Activated gamma-delta T cell (primary cell): ENCODE data around the gene DARS1.

Experiments used
- DNase-seq: peaks from one replicate; lab custom pipeline; 2025; lab: John Stamatoyannopoulos, UW
- total RNA-seq, 2 donors: gene quantifications; one replicate each; lab custom pipeline; 2026; lab: John Stamatoyannopoulos, UW

DARS1 gene
- 110 to 127 reads per million in 2 donors for total RNA-seq

- DNase-seq = peak; percentile 50
Measured at GRCh38 chr2:135985018-135985825, at the start of gene DARS1. Gene DARS1 (minus strand): TSS chr2:135985626. CDS start chr2:135985468, 158 bp downstream.

- DNase-seq = no peak
Measured at GRCh38 chr2:136034629-136035028, 49.2 kb upstream of the DARS1 start.

DNA sequence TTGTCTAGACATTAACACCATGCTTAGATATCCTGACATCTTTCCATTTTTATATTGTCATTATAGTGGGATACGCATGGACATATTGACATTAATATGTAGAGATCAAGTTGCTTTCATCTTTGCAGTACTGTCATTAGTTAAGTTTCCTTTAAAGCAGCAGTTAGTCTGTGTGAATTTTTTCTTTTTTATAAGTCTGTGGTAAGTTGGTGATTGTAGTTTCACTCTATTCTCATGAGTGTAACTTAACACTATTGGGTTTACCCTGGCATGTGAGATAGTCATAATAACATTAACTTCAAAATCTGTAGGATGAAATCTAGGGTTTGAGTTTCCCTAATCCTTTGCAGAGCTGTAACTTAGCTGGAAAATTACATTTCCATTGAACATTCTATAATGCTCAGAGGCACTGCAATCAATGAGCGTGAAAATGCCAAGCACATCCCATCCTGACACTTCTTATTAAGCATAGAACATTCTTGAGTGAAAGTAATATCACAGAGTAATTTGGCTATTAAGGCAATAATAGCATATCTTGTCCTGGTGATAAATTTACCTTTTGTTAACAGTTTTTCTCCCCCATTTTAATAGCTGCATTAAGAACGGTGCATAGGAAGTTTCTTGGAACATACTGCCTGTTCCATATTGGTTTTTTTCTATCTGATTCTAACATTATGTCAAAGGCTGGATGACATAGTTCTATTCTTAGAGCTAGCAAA is 47.5 kb upstream of the DARS1 start:
- no peak for DNase-seq

- no peak for DNase-seq
Measured at GRCh38 chr2:136032192-136032591, 46.8 kb upstream of the DARS1 start.

- DNase-seq = no peak
Measured at GRCh38 chr2:136031711-136032110, 46.3 kb upstream of the DARS1 start.

DNA sequence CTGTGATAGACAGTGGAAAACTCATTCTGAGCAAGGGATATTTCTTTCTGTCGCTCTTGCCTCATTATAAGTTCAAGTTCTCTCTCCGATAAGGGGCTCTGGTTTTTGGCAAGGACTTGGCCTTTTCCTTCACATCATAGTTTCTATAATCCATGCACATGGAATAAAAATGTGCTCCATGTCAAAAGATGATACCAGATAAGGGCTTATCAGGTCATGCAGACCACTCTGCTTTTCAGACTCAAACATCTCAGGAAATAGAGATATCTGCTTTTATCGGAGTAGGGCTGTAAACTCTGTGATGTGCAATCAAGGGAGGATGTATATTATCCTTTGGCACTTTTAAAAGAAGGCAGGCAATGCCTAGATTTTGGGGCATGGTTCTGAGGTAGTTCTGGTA is 45.0 kb upstream of the DARS1 start:
- no peak for DNase-seq

DNA sequence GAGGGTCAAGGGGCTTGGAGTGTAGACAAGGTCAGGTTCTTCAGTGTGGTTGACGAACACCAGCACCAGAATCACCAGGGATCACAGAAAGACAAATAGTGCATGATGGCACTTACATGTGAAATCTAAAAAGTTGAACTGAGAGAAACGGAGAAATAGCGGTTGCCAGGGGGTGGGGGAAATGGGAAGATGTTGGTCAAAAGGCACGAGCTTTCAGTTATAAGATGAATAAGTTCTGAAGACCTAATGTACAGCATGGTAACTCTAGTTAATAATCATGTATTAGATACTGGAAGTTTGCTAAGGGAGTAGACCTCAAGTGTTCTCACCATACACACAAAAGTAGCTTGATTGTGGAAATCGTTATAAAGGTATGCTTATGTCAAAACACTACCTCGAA is 43.7 kb upstream of the DARS1 start:
- DNase-seq = no peak

- DNase-seq = no peak
Measured at GRCh38 chr2:136028001-136028400, 42.6 kb upstream of the DARS1 start.

- DNase-seq = no peak
Measured at GRCh38 chr2:136027112-136027511, 41.7 kb upstream of the DARS1 start.

- no peak for DNase-seq
Measured at GRCh38 chr2:136025057-136025973, 39.9 kb upstream of the DARS1 start.

GRCh38 chr2:136024616-136025015 is 39.2 kb upstream of the DARS1 start:
- DNase-seq = no peak

DNA sequence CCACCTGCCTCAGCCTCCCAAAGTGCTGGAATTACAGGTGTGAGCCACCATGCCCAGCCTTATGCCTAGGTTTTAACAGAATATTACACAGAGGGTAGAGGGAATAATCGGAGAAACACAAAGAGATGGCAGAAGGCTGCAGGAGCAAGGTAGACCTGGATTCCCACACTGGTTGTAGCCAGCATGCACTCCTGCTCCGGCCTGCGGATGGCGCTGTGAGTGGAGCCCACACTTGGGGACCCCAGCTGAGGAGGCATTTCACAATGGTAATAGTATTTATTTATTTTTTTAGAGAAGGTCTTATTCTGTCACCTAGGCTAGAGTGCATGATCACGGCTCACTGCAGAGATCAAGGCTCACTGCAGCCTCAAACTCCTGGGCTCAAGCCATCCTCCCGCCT is 38.8 kb upstream of the DARS1 start:
- DNase-seq = no peak

GRCh38 chr2:136023416-136023815 is 38.0 kb upstream of the DARS1 start:
- DNase-seq = no peak

DNA sequence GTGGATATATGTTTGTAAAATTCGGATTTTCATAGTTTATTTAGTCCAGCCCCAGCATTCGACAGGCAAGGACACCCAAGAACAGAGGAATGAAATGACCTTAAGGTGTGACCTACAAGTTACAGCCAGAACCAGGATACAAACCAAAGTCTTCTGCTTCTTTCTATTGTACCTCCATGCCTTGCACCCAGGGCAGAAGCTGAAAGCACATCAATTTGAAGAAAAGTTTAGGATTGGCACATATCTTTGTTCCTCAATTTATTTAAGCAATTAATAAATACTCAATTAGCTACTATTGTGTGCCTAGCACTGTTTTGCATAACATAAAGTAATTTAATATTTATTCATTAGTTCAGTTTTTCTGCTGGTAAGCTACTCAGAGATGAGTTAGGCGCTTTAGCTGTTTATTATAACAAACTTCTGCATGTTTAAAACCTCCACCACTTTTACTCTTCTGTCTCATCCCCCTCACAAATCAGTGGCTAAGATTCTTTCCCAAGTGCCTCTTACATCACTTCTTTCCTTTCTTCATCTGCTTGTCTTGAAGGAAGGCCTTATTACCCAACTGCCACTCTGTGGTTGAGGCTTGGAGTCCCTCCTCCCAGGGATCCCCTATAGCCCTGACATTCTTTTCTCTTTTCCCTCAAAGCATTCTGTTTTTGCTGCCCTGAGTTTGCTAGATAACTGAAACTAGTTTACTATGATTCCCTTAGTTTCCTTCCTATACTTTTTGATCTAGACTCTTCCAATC is 37.1 kb upstream of the DARS1 start:
- no peak for DNase-seq

DNA sequence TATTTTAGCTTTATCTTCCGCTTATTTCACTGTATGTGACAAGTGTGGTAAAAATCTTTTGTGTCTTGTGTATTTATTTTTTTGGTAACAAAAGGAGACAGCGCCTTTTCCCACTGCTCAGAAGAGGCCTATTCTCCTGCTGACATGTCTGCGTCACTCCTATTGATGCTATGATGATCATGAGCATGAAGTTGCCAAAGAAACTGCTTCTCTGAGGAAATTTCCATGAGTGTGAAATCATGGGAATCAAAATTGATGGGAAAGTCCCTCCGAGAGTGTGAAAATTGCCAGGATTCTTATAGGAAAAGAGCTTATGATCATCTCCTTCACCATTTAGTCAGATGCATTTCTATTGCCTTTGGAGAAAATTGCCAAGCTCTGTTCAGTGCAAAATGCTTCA is 36.5 kb upstream of the DARS1 start:
- DNase-seq = no peak

DNA sequence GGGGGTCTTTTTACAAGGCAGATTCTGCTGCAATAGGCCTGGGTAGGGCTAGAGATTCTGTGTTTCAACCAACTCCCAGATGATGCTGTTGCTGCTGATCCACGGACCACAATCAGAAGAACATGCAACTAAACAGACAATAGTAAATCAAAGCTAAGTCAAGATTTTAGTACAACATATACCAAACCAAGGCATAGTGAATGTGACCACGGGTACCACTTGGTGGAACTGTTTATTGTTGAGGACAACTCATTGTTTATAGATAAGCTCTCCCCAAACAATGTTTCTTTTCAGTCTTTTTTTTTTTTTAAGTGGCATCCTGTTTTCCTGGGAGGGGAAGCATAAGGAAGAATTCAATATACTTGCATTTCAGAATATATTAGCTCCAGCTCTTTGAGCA is 36.0 kb upstream of the DARS1 start:
- DNase-seq = no peak

GRCh38 chr2:136020831-136021230 is 35.4 kb upstream of the DARS1 start:
- DNase-seq = no peak

DNA sequence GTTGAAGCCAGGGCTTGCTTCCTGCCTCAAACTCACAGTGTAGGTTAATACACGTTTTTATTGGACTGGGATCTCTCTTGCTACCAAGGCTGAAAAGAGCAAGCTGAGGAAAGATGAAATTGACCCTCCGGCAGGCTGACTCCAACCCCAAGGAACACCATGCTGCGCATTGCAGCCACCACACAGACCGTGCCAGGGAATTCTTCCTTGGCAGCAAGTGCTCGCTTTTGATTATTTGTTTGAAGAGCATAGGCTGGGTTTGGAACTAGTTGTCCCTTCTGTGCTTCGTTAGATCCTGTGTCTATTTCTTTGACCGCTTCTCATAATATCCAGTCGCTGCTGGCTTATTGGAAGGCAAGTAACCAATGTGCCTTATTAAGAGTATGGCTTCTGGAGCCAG is 34.4 kb upstream of the DARS1 start:
- no peak for DNase-seq

GRCh38 chr2:136019306-136019705 is 33.9 kb upstream of the DARS1 start:
- DNase-seq = no peak

- DNase-seq = no peak
Measured at GRCh38 chr2:136017786-136018185, 32.4 kb upstream of the DARS1 start.

- DNase-seq = no peak
Measured at GRCh38 chr2:136016836-136017235, 31.4 kb upstream of the DARS1 start.

GRCh38 chr2:136016427-136016826 is 31.0 kb upstream of the DARS1 start:
- no peak for DNase-seq
